Left ventricle myocardium inferior (tissue), 1 donor: ENCODE results near the gene NACC2. TPM values are rescaled to one million over a fixed set of nuclear protein-coding genes. Genes with fewer than 3 reads are reported as not detected.

Source experiments
- DNase-seq: peaks from one replicate; pipeline ENCODE4 v3.0.0-alpha.2; 2020
- H3K27ac ChIP-seq: fragments of 200-600 bp; replicated peaks from 2 replicates; pipeline ENCODE4 v1.8.0; 2021
- H3K27me3 ChIP-seq: fragments of 200-600 bp; 2 replicates; pipeline ENCODE4 v1.8.0; 2021; ENCODE audit warnings: low read depth
- H3K36me3 ChIP-seq: fragments of 200-600 bp; 2 replicates; pipeline ENCODE4 v1.8.0; 2021
- H3K4me1 ChIP-seq: fragments of 200-600 bp; 2 replicates; pipeline ENCODE4 v1.8.0; 2021
- H3K4me3 ChIP-seq: fragments of 200-600 bp; 2 replicates; pipeline ENCODE4 v1.8.0; 2021; ENCODE audit warnings: mild to moderate bottlenecking, moderate library complexity
- H3K9me3 ChIP-seq: fragments of 200-600 bp; replicated peaks from 2 replicates; pipeline ENCODE4 v1.8.0; 2021
- CTCF ChIP-seq: fragments of 200-600 bp; IDR thresholded peaks from 2 replicates; pipeline ENCODE4 v1.8.0; 2021; ENCODE audit warnings: antibody characterized with exemption, mild to moderate bottlenecking, borderline replicate concordance
- intact Hi-C: fragments of 100-400 bp; cut with micrococcal nuclease; formaldehyde crosslinking; loops from one replicate; pipeline ENCODE4 v1.11.0; 2022
- total RNA-seq: library from RNA; stranded (reverse); fragmentation: NEBNext Ultra II Directional; extraction: Animal tissue kit (Norgen Biotek cat#: 25700); gene quantifications from one replicate; pipeline ENCODE4 v1.2.1, GENCODE V29; 2021
- donor health status: DM: no; HTN: yes; CAD: no; lungs with severe emphysema.

Gene NACC2
- total RNA-seq, 1 donor from 2014 or later, result 29.5 TPM

GRCh38 chr9:136001231-136001630, 93.9 kb downstream of the NACC2 start:
- H3K4me3 ChIP-seq, result no peak overlapping the region
- DNase-seq, result no peak
- no peak for TF ChIP-seq CTCF
- intact Hi-C loops, result no loop called here
- H3K27me3 ChIP-seq, result no peaks in the 10 kb centered on the region
- H3K4me1 ChIP-seq, result peaks cover 22% of the 10 kb centered on the region
- no peaks in the 10 kb centered on the region for H3K36me3 ChIP-seq
- H3K27ac ChIP-seq, result no peak overlapping the region
- no peaks in the 10 kb centered on the region for H3K9me3 ChIP-seq

- no peak for DNase-seq
Measured at GRCh38 chr9:135998410-135999071, 96.5 kb downstream of the NACC2 start.

GRCh38 chr9:135998016-135998380, 97.1 kb downstream of the NACC2 start:
- Histone ChIP-seq H3K27me3 (no peaks in the 10 kb centered on the region), H3K9me3 (no peaks in the 10 kb centered on the region), H3K36me3 (no peaks in the 10 kb centered on the region), H3K4me1 (peaks cover 25% of the 10 kb centered on the region), H3K27ac (no peak overlapping the region), H3K4me3 (no peak overlapping the region)
- intact Hi-C loops, result no loop called here
- TF ChIP-seq CTCF, result no peak
- DNase-seq, result no peak

More at GRCh38 chr9:135998410-135999071, 96.5 kb downstream of the NACC2 start:
- Histone ChIP-seq H3K9me3 (no peaks in the 10 kb centered on the region), H3K4me3 (no peak overlapping the region), H3K36me3 (no peaks in the 10 kb centered on the region), H3K4me1 (peaks cover 25% of the 10 kb centered on the region), H3K27ac (no peak overlapping the region), H3K27me3 (no peaks in the 10 kb centered on the region)
- intact Hi-C loops, result no loop called here
- no peak for TF ChIP-seq CTCF

GRCh38 chr9:135997090-135998015, 97.7 kb downstream of the NACC2 start:
- Histone ChIP-seq H3K4me1 (peaks cover 26% of the 10 kb centered on the region), H3K27ac (no peak overlapping the region), H3K36me3 (no peaks in the 10 kb centered on the region), H3K27me3 (no peaks in the 10 kb centered on the region), H3K9me3 (no peaks in the 10 kb centered on the region), H3K4me3 (no peak overlapping the region)
- TF ChIP-seq CTCF, result no peak
- intact Hi-C loops, result no loop called here
- no peak for DNase-seq

GRCh38 chr9:135995816-135996215, 99.3 kb downstream of the NACC2 start:
- no peaks in the 10 kb centered on the region for H3K36me3 ChIP-seq
- H3K9me3 ChIP-seq, result no peaks in the 10 kb centered on the region
- H3K27me3 ChIP-seq, result no peaks in the 10 kb centered on the region
- TF ChIP-seq CTCF, result no peak
- intact Hi-C loops, result no loop called here
- DNase-seq, result no peak
- no peak overlapping the region for H3K4me3 ChIP-seq
- no peak overlapping the region for H3K27ac ChIP-seq
- H3K4me1 ChIP-seq, result peaks cover 40% of the 10 kb centered on the region
